GM19455 (cell line): ENCODE results near the gene CHKA.

Experiments used
- ATAC-seq: cut with Tn5 transposase; IDR thresholded peaks from one replicate; pipeline ENCODE4 v1.9.1; 2021; ENCODE audit not compliant: unreplicated experiment

Gene CHKA

GRCh38 chr11:68002938-68003845 is 118.0 kb downstream of the CHKA start:
- no peak for ATAC-seq
